GM12874 (cell line): ENCODE results near the gene EIF4A3.

ENCODE experiments used
- CTCF ChIP-seq: IDR thresholded peaks from 2 replicates; pipeline ENCODE4 v1.5.1; 2011; ENCODE audit warnings: low read depth, mild to moderate bottlenecking, control low read depth, low read length, moderate library complexity; ENCODE audit not compliant: insufficient read depth

Gene EIF4A3

DNA sequence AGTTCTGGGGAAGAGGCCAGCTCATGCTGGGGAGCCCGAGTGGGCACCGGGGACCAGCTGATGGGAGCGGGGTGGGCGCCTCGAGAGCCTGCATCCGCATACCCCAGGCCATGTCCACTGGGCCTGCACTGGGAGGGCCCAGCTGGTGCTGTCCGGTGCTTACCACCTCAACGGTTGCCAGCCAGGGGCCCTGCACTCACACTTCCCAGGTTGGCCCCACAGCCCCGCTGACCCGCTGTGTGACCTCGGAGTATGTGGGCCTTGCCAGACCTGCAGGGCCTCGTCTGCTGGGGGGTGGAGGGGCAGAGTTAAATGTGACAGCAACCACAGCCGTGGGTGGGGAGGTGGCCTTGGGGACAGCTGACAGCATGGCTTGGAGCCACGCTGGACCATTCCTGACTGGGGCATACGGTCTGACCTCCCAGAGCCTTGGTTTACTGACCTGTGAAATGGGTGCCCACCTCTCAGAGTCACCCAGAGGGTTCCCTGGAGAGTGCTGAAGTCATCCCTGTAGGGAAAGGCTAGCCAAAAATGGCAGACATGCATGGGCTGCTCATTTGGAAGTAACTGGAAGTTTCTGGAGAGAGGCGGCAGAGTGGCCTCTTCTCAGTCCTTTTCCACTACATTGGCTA lies 51.0 kb downstream of the EIF4A3 start:
- TF ChIP-seq CTCF, result no peak

DNA sequence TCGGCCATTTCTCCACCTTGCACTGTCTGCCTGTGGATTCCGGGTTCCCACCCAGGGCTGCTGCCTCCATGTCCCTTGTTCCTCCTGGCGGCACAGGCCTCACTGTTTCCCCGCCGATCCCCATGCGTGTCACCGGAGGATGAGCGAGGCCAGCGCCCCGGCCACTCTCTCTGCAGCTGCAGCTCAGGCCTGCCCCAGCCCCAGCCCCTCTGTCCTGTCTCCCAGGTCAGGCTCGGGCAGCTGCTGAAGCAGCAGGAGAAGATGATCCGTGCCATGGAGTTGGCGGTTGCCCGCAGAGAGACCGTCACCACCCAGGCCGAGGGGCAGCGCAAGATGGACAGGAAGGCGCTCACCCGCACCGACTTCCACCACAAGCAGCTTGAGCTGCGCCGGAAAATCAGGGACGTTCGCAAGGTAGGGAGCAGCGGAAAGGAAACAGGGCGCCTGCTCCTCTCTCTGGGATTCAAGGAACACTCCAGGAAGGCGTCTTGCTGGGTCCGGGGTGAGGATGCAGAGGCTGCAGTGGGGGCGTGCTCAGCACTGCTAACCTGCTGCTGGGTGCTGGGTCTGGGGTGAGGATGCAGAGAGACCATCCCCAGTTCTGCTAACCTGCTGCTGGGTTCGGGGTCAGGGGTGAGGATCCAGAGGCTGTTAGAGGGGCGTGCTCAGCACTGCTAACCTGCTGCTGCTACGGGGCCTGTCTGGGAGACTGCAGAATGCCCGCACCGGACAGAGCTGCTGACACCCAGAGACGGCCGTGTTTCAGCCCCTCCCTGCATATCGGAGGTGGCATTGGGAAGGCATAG lies 51.7 kb downstream of the EIF4A3 start:
- no peak for TF ChIP-seq CTCF

DNA sequence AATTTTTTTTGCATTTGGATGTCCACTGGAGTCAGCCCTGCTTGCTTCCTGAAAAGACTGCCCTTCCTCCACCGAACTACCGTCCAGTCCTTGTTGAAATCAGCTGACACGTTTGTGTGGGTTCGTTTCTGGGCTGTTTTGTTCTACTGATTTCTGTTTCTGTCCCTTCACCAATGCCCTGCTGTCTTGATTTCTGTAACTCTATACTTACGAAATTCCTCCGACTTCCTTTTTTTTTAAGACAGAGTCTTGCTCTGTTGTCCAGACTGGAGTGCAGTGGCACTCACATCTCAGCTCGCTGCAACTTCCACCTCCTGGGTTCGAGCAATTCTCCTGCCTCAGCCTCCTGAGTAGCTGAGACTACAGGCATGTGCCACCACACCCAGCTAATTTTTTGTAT lies 54.0 kb downstream of the EIF4A3 start:
- no peak for TF ChIP-seq CTCF

DNA sequence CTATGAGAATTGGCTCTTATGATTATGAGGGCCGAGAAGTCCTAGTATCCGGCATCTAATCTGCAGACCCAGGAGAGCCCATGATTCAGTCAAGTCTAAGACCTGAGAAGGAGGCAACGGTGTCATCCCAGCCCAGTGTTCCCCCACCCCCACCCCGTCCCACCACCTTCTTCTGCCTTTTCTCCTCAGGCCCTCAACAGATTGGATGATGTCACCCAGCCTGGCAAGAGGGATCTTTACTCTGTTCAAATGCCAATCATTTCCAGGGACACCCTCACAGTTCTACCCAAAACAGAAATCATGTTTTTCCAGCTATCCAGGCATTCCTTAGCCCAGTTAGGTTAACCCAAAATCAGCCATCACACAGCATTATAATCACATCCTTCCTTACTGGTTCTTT lies 55.6 kb downstream of the EIF4A3 start:
- no peak for TF ChIP-seq CTCF

- TF ChIP-seq CTCF, result no peak
Observed at GRCh38 chr17:80089762-80090161, 57.2 kb downstream of the EIF4A3 start.

DNA sequence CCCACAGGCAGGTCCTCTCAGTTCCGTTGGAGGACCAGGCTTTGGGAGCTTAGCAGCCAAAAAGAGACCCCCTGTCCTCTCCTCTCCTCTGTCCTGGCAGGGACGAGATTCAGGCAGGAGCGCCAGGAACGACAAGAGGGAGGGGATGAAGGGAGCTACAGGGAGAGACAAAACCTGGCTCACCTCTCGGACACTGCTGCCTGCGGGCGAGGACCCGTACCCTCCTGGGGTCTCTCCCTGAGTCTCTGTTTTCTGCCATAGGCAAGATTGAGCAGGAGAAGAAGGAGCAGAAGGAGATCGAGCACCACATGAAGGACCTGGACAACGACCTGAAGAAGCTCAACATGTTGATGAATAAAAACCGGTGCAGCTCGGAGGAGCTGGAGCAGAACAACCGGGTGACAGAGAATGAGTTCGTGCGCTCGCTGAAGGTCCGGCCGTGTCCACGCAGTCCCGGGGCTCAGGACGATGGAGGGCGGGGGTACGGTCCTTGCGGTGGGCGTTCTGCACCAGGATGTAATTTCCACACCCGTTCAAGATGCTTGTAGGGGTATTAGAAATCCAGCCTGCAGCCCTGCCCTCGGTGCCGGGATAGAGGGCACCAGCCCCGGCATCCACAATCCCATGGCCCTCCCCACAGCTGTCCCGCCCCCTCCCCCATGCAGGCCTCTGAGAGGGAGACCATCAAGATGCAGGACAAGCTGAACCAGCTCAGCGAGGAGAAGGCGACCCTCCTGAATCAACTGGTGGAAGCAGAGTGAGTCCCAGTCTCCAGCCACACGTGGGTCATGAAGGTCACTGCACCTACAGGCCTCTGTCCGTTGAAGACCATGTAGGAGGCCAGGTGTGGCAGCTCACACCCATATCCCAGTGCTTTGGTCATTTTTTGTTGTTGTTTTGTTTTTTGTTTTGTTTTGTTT lies 59.3 kb downstream of the EIF4A3 start:
- TF ChIP-seq CTCF, result no peak

DNA sequence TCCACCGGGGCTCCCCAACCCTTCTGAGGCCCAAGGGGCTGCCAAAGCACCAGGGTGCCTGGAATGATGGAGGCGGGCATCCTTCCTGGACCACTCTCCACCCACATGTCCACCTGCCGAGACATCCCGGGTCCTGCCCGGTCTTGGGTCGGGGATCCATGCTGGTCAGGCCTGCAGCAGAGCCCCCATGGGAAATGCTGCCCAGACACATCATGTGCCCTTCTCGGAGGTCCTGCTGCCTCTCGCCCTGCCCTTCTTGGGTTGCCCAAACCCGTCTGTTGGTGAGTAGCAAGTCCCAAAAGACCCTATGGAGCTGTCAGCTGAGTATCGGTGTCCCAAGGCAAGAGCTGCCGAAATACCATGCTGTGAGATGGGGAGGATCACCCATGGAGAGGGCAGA lies 60.3 kb downstream of the EIF4A3 start:
- no peak for TF ChIP-seq CTCF
